C1 segment of cervical spinal cord (tissue), 14 donors: ENCODE measurements around the gene OR6B1.
"Not testable (repeated sequence)": the region's sequence is repeated elsewhere in the genome, so short reads cannot be mapped to it uniquely, and the experiment has no call there.

ENCODE experiments used
- DNase-seq, 14 donors: peaks; one replicate each; lab custom pipeline; 2025; lab: John Stamatoyannopoulos, UW

The OR6B1 gene

GRCh38 chr7:144038887-144039286 is 38.8 kb downstream of the OR6B1 start:
- no peak for DNase-seq

GRCh38 chr7:144048648-144049047 is 48.5 kb downstream of the OR6B1 start, which contains the start of gene OR2A5:
Gene OR2A5, plus strand, starts transcription at chr7:144048948. Its CDS starts 1,454 bp downstream, at chr7:144050402.
- DNase-seq = no peak

DNA sequence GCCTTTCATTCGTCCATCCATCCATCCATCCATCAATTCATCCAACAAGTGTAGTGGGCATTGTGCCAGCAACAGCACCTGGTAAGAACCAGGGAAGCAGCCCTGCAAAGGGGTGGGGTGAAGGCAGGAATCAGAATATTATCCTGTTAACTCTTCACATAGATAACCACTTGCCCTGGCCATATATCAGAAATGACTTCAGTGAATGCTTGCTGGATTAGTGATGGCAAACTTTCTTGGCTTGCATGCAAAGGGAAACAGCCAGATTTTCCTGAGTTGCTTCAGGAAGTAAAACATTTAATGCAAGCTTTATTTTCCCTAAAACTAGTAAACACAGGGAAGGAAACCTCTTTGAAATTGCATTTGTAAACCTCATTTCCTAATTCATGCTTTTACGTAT is 49.4 kb downstream of the OR6B1 start:
- DNase-seq = no peak

GRCh38 chr7:144050093-144050492 is 50.0 kb downstream of the OR6B1 start:
- DNase-seq = no peak

DNA sequence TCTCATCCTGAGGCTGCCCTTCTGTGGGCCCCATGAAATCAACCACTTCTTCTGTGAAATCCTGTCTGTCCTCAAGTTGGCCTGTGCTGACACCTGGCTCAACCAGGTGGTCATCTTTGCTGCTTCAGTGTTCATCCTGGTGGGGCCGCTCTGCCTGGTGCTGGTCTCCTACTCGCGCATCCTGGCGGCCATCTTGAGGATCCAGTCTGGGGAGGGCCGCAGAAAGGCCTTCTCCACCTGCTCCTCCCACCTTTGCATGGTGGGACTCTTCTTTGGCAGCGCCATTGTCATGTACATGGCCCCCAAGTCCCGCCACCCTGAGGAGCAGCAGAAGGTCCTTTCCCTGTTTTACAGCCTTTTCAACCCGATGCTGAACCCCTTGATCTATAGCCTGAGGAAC is 50.8 kb downstream of the OR6B1 start:
- DNase-seq = not testable (repeated sequence)

GRCh38 chr7:144057954-144058353 is 57.8 kb downstream of the OR6B1 start:
- DNase-seq = no peak
